ENCODE measurements around the gene PIGQ.
A peak's percentile ranks its signal among the peaks of the same experiment; 100 is the strongest.

Gene PIGQ

DNA sequence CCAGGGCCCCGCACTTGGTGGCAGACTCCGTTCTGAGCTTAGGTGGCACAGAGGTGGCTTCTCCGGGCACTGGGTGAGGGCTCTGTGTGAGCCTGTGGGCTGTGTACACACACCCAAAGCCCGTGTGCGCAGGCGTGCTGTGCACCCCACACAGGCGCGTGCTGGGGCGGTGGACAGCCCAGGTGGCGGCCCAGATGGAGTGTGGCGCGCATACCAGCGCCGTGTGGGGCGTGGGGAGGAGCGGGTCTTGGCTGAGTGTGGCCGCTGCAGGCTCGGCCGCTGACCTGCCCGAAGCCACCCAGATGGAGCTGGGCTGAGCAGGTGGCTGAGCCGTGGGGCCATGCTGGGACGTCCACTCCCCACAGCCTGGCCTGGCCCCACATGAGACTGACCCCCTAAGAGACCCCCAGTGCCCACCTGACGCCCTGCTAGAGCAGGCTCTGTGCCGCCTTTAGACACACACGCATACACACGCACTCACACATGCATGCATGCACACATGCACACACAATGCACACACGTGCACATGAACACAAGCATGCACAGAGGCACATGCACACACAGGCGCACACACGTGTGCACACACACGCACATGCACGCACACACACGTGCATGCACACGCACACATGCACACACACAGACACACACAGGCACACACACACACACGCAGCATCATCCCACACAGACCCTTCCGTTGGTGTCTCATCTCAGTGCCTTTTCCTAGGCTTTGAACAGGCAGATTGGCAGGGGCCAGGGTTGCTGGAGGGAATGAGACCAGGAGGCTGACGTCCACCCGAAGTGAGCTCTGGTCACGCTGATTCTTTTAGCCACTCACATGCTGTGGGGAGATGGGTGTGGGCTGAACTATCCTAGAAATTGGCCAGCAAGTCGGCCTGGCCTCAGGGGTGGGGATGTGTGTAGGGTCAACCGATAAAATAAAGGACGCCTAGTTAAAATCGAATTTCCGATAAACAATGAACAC is 7.5 kb upstream of the PIGQ start:
- H3K4me3 Mint-ChIP-seq, result no peak overlapping the region
- no peaks in the 10 kb centered on the region for H3K9me3 Mint-ChIP-seq
- DNase-seq (no peak), ATAC-seq (replicated peaks) (no peak)
- peaks cover 5 to 23% of the 10 kb centered on the region in 2 donors for H3K27me3 Mint-ChIP-seq
- no peak overlapping the region for H3K27ac Mint-ChIP-seq
- peaks cover 0 to 11% of the 10 kb centered on the region in 2 donors for H3K4me1 Mint-ChIP-seq (ENCODE audit: low read depth in 2 of 2)
- no peaks in the 10 kb centered on the region for H3K36me3 Mint-ChIP-seq (ENCODE audit: insufficient read depth)

DNA sequence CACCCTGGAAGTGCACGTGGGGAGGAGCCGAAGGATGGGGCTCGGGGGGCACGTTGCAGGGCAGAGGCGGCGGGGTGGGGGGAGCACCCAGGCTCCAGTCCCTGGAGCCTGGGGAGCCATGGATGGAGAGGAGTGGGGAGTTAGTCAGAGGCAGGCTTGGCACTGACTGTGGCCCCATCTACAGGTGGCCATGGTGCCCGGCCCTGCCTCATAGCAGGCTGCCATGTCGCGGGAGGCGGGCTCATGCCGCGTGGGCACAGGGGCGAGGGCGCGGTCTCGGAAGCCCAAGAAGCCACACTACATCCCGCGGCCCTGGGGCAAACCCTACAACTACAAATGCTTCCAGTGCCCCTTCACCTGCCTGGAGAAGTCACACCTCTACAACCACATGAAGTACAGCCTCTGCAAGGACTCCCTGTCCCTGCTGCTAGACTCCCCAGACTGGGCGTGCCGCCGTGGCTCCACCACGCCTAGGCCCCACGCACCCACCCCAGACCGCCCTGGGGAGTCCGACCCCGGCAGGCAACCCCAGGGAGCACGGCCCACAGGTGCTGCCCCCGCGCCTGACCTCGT is 6.6 kb upstream of the PIGQ start:
- H3K27ac Mint-ChIP-seq, result no peak overlapping the region
- peaks cover 5 to 14% of the 10 kb centered on the region in 2 donors for H3K27me3 Mint-ChIP-seq
- H3K9me3 Mint-ChIP-seq, result no peaks in the 10 kb centered on the region
- no peak for DNase-seq
- peaks cover 0 to 11% of the 10 kb centered on the region in 2 donors for H3K4me1 Mint-ChIP-seq (ENCODE audit: low read depth in 2 of 2)
- H3K36me3 Mint-ChIP-seq (ENCODE audit: insufficient read depth), result no peaks in the 10 kb centered on the region
- ATAC-seq (replicated peaks), result no peak
- H3K4me3 Mint-ChIP-seq, result no peak overlapping the region

DNA sequence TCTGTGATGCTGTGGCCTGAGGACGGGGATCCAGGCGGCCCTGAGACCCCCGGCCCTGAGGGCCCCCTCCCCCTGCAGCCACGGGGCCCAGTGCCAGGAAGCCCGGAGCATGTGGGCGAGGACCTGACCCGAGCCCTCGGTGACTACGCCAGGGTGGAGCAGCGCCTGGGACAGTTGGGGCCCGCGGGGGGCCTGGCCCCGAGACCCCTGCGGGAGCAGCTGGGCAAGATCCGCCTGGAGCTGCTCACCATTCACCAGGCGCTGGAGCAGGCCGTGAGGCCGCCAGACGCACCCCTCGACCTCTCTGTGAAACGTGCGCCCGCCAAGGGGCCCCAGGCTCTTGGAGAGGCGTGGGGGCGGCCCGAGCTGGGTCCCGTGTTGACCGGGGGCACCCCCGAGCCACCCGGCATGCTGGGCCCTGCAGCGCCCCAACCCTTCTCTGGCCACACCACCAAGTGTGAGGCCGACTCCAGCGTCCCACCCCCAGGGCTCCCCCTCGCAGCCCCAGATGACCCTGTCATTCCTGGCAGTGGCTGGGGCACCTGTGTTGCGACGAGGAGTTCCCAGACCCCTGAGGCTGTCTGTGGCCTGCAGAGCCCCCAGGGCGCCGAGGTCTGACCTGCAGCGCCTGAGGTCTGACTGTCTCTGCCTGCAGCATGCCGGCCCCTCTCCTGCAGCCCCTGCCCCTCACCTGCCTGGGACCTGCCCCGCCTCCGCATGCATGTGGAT is 4.9 kb upstream of the PIGQ start:
- H3K27me3 Mint-ChIP-seq, result no peaks in the 10 kb centered on the region
- H3K27ac Mint-ChIP-seq, result no peak overlapping the region
- peaks cover 8% of the 10 kb centered on the region for H3K36me3 Mint-ChIP-seq (ENCODE audit: insufficient read depth)
- peaks cover 8 to 16% of the 10 kb centered on the region in 2 donors for H3K4me1 Mint-ChIP-seq (ENCODE audit: low read depth in 2 of 2)
- DNase-seq (no peak), ATAC-seq (replicated peaks) (no peak)
- H3K9me3 Mint-ChIP-seq, result no peaks in the 10 kb centered on the region
- H3K4me3 Mint-ChIP-seq, result no peak overlapping the region

DNA sequence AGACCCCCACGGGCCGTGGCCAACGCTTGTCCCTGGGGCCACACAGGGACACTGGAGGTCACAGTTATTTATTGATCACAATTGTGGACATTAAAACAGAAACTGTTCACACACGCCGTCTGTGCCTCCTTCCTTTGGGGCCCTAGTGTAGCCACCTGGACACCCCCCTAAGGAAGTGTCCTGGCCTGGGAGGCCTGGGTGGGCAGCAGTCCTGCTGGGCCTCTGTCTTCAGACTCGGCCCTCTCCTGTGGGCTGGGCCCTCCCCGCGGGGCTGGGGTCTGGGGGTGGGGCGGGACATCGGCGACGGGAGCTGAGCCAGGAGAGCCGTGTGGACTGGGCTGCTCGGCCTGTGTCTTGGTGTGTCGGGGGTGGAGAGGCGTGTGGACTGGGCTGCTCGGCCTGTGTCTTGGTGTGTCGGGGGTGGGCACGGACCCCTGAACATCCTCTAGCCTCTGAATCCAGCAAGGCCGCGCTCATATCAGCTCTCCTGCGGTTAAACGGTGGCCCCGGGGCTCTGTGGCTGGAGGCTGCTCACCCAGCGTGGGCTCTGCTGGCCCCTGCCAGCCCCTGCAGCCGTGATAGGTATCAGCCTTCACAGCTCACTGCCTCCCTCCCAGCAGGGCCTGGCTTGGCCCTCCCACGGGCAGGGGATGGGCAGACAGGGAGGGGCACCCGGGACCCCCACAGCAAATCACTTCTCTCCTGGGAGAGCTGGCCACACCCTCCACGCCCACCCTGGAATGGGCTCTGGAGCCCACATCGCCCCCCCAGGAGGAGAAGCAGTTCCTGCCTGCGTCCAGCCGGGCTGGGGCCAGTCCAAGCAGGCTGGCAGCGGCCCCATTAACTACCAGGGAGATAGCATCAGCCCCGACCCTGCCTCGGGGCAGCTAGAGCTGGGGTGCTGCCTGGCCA is 4.1 kb upstream of the PIGQ start:
- no peak for DNase-seq
- Mint-ChIP-seq H3K36me3 (ENCODE audit: insufficient read depth) (peaks cover 12% of the 10 kb centered on the region), H3K4me1 (ENCODE audit: low read depth in 2 of 2) (peaks cover 11 to 19% of the 10 kb centered on the region in 2 donors), H3K27ac (no peak overlapping the region), H3K4me3 (no peak overlapping the region), H3K9me3 (no peaks in the 10 kb centered on the region), H3K27me3 (no peaks in the 10 kb centered on the region)
- ATAC-seq (replicated peaks), result no peak

DNA sequence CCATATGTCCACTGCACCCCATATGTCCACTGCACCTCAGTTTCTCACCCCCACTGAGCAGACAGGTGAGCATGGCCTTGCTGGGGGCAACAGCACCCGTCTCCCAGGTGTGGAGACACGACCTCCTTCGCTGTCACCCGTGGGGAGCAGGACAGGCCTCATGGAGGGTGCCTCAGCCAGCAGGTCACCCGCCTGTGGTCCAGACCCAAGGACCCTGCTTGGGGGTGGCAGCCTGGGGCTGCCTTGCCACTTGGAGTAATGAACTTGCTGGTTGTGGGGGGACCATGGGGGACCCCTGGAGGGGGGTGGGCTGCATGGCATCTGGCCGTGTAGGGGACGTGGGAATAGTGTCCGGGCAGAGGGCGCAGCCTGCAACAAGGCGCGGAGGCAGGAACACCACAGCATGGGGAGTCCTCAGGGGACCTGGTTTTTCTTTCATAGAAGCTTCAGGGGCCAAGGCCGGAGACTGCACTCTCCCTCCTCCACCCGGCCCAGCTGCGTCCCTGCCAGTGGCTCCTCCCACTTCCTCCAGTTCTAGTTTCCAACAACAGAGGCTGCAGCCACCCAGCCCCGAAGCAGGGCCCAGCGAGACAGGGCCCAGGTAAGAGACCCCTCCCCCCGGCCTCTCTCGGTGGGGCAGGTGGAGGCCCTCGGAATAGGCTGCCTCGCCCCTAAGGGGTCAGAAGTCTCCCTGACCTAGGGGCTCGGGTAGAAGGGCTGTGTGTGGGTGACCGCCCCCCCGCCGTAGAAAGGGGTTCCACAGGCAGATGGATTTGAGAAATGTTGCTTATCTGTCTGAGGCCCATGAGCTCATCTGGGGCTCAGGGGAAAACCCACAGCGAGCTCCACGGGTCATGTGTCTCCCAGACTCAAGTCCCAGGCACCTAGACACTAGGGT is 3.0 kb upstream of the PIGQ start, which contains the start of gene NHLRC4:
NHLRC4 (plus strand) TSS at position 531 of the 898 bp plus-strand sequence. CDS start 1,043 bp downstream, outside the sequence.
- ATAC-seq (replicated peaks), result peak; percentile 34
- H3K27me3 Mint-ChIP-seq, result no peaks in the 10 kb centered on the region
- peaks cover 22% of the 10 kb centered on the region for H3K36me3 Mint-ChIP-seq (ENCODE audit: insufficient read depth)
- H3K9me3 Mint-ChIP-seq, result no peaks in the 10 kb centered on the region
- peak within 1 kb of the TSS; percentile 46 to 77 for H3K27ac Mint-ChIP-seq
- H3K4me3 Mint-ChIP-seq, result peak within 1 kb of the TSS; percentile 61 to 67
- H3K4me1 Mint-ChIP-seq (ENCODE audit: low read depth in 2 of 2), result peaks cover 22 to 29% of the 10 kb centered on the region in 2 donors
- peak in 2 of 3 experiments; percentile 32 to 33 for DNase-seq

DNA sequence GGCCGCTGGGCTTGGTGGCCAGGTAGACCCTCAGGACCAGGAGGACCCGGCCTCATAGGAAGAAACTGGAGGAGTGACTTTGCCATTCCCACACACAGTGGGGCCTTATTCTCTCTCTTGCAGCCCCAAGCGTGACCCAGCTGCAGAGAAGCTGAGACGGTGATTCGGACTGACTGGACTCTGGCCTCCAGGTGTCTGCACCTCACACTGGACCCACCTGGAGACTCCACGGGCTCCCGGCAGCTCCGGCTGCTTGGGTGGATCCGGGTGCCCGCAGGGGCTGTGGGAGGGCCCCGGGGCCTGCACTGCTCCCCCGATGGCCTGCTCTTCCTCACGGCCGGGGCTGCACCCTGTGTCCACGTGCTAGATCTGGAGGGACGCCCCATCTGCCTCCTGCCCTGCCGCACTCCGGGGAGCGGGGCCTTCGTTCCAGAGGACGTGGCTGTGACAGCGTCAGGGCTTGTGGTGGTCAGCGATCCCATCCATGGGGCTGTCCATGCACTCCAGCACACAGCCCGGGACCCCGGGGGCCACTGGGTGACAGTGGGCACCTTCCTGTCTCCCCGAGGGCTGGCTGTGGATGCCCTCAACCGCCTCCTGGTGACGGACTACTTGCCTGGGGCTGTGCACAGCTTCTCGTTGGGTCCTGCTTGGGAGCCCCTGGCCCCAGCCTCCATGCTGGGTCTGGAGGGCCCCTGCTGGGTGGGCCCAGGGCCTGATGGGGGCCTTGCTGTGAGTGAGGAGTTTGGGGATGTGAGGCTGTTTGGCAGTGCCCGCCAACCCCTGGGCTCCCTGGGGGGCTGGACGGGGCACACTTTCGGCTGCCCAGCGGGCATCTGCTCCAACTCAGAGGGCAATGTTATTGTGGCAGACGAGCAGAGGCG is 2.2 kb upstream of the PIGQ start:
- Mint-ChIP-seq H3K4me3 (peak overlapping the region; percentile 61 to 67), H3K27me3 (no peaks in the 10 kb centered on the region), H3K27ac (peak overlapping the region; percentile 46 to 77), H3K36me3 (ENCODE audit: insufficient read depth) (peaks cover 23% of the 10 kb centered on the region), H3K9me3 (no peaks in the 10 kb centered on the region), H3K4me1 (ENCODE audit: low read depth in 2 of 2) (peaks cover 26 to 32% of the 10 kb centered on the region in 2 donors)
- no peak for ATAC-seq (replicated peaks)
- no peak for DNase-seq

DNA sequence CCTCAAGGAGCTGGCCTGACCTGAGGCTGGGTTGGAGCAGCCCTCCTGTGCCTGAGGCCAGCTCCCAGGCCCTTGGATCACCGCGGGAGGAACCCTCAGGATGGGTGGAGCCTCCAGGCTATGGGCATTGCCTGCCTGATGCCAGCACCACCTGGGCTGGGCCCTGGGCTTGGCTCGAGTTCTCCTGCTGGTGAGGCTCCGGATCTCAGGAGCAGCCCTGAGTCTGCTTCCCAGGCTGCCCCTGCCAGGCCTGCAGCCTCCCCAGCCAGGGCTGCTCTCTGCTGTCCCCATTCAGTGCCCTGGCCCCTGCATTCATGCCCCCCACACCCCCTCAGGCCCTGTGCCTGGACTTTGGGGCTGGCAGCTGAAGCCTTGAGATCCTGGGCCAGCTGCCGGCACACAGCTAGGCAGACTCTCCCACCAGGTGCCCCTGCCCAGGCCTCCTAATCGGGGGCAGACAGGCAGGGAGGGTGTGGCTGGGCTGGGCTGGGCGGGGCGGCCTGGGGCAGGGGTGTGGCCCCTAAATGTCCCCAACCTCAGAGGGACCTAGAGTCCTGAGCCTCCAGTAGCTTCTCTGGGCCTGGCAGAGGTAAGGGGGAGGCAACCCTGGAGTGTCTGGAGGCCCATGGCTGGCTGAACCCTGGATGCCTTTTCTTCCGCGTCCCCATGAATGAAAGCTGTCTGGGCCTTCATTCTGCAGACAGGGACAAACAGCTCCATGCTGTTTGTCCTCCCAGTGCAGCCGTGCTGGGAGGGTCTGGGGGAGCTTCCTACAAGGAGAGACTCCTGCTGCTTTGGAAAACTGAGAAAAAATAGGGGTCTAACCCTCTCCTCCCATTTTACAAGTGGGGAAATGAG is 1.1 kb upstream of the PIGQ start:
- no peaks in the 10 kb centered on the region for H3K27me3 Mint-ChIP-seq
- peaks cover 26 to 34% of the 10 kb centered on the region in 2 donors for H3K4me1 Mint-ChIP-seq (ENCODE audit: low read depth in 2 of 2)
- ATAC-seq (replicated peaks), result no peak
- DNase-seq, result no peak
- no peaks in the 10 kb centered on the region for H3K9me3 Mint-ChIP-seq
- peak overlapping the region; percentile 84 to 88 for H3K4me3 Mint-ChIP-seq
- peak overlapping the region; percentile 91 to 94 for H3K27ac Mint-ChIP-seq
- H3K36me3 Mint-ChIP-seq (ENCODE audit: insufficient read depth), result peaks cover 23% of the 10 kb centered on the region

DNA sequence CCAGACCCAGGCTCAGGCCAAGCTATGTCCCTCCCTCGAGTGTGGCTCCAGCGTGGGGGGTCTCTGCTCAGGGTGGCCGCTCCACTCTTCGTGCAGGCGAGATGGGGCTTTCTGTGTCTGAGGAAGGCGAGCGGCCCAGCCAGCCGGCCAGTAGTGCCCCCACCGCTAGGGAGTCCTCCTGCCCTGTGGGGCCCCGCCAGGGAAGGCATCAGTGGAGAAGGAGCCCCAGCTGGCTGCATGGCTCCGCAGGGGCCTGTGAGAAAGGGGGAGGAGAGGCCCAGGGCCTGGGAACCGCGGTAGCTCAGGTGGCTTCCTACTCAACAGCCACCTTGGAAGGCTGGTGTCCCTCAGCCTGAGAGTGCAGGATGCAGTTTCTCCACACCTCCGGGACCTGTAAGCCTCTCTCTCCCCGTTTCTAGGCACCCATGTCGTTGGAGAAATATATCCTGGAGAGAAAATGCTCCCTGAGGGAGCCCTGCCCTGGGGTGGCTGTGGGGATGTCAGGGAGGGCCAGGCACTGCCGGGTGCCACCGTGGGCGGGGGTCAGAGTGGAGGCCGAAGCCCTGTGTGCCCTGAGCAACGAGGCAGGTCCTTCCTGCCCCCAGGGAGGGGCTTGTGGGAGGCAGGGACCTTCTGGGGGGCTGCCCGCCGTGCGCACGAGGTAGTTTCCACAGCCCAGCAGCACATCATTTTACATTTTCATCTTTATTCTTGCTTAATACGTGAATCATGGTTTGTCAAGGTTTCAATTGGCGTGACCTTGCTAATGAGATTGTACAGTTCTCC is 3.3 kb downstream of the PIGQ start:
- H3K27ac Mint-ChIP-seq, result no peak overlapping the region
- DNase-seq (no peak), ATAC-seq (replicated peaks) (no peak)
- H3K4me3 Mint-ChIP-seq, result no peak overlapping the region
- H3K9me3 Mint-ChIP-seq, result no peaks in the 10 kb centered on the region
- peaks cover 27 to 32% of the 10 kb centered on the region in 2 donors for H3K4me1 Mint-ChIP-seq (ENCODE audit: low read depth in 2 of 2)
- no peaks in the 10 kb centered on the region for H3K27me3 Mint-ChIP-seq
- H3K36me3 Mint-ChIP-seq (ENCODE audit: insufficient read depth), result peaks cover 23% of the 10 kb centered on the region

DNA sequence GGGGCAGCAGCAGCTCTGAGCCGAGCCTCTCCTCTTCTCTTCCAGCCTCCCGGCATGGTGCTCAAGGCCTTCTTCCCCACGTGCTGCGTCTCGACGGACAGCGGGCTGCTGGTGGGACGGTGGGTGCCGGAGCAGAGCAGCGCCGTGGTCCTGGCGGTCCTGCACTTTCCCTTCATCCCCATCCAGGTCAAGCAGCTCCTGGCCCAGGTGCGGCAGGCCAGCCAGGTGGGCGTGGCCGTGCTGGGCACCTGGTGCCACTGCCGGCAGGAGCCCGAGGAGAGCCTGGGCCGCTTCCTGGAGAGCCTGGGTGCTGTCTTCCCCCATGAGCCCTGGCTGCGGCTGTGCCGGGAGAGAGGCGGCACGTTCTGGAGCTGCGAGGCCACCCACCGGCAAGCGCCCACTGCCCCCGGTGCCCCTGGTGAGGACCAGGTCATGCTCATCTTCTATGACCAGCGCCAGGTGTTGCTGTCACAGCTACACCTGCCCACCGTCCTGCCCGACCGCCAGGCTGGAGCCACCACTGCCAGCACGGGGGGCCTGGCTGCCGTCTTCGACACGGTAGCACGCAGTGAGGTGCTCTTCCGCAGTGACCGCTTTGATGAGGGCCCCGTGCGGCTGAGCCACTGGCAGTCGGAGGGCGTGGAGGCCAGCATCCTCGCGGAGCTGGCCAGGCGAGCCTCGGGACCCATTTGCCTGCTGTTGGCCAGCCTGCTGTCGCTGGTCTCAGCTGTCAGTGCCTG is 4.4 kb downstream of the PIGQ start:
- H3K9me3 Mint-ChIP-seq, result no peaks in the 10 kb centered on the region
- DNase-seq, result no peak
- peaks cover 21% of the 10 kb centered on the region for H3K36me3 Mint-ChIP-seq (ENCODE audit: insufficient read depth)
- H3K27ac Mint-ChIP-seq, result no peak overlapping the region
- no peaks in the 10 kb centered on the region for H3K27me3 Mint-ChIP-seq
- no peak for ATAC-seq (replicated peaks)
- no peak overlapping the region for H3K4me3 Mint-ChIP-seq
- peaks cover 26 to 28% of the 10 kb centered on the region in 2 donors for H3K4me1 Mint-ChIP-seq (ENCODE audit: low read depth in 2 of 2)
